Vagina (tissue), 2 donors: Measurements from ENCODE around the gene DENND1A. TPM values are rescaled to one million over a fixed set of nuclear protein-coding genes. Genes with fewer than 3 reads are reported as not detected.

ENCODE experiments used
- DNase-seq, 2 donors: peaks; one replicate each; pipeline ENCODE4 v3.0.0-alpha.2; 2017; ENCODE audit errors: extremely low spot score in 2 of 2
- H3K27ac ChIP-seq: fragments of 200-600 bp; sonication (generic); one replicate; pipeline ENCODE4 v1.5.1; 2019
- H3K27me3 ChIP-seq: fragments of 200-600 bp; sonication (generic); one replicate; pipeline ENCODE4 v1.5.1; 2019
- H3K36me3 ChIP-seq, 2 donors: fragments of 200-600 bp; sonication (generic); one replicate each; pipeline ENCODE4 v1.5.1; 2017 to 2019
- H3K4me1 ChIP-seq: fragments of 200-600 bp; sonication (generic); one replicate; pipeline ENCODE4 v1.5.1; 2019
- H3K4me3 ChIP-seq, 2 donors: fragments of 200-600 bp; sonication (generic); 1 replicate in 1 of 2; 2 replicates in 1 of 2; pipeline ENCODE4 v1.5.1; 2016 to 2019
- H3K9me3 ChIP-seq: fragments of 200-600 bp; sonication (generic); one replicate; pipeline ENCODE4 v1.5.1; 2019
- CTCF ChIP-seq, 3 experiments: fragments of 450-650 bp in 2 of 3; fragments of 200-600 bp in 1 of 3; sonication (generic) in 1 of 3; IDR thresholded peaks; one replicate each; pipeline ENCODE4 v1.5.1; 2017 to 2019; ENCODE audit warnings: antibody characterized with exemption in 3 of 3, mild to moderate bottlenecking in 2 of 3, moderate library complexity in 2 of 3
- POLR2A ChIP-seq, 2 donors: fragments of 450-650 bp; IDR thresholded peaks; one replicate each; pipeline ENCODE4 v1.6.1; 2017; ENCODE audit warnings: antibody characterized with exemption in 2 of 2, mild to moderate bottlenecking in 2 of 2, moderate library complexity in 2 of 2
- POLR2AphosphoS5 ChIP-seq, 2 donors: sonication (generic); formaldehyde crosslinking; IDR thresholded peaks; one replicate each; pipeline ENCODE4 v1.9.0; 2017; ENCODE audit warnings: antibody characterized with exemption in 2 of 2, mild to moderate bottlenecking in 2 of 2, low read depth in 1 of 2; ENCODE audit not compliant: insufficient read depth in 1 of 2
- intact Hi-C: fragments of 100-400 bp; cut with DNase I; formaldehyde crosslinking; loops from one replicate; pipeline ENCODE4 v1.15.1; 2023
- total RNA-seq: library from RNA; depleted of rRNA; stranded (reverse); fragments of >200 nt; gene quantifications from one replicate; pipeline ENCODE4 v1.2.3, GENCODE V29; 2016

The DENND1A gene
- total RNA-seq, 1 donor from 2014 or later = 20.4 TPM

- intact Hi-C loops = no loop called here
- peak in 1 of 2 donors; percentile 49 for DNase-seq
- no peak for TF ChIP-seq POLR2A (IDR thresholded peaks at IDR 0.05)
- TF ChIP-seq POLR2AphosphoS5 (IDR thresholded peaks at IDR 0.05; ENCODE audit: insufficient read depth in 1 of 2, low read depth in 1 of 2) = no peak
- H3K4me1 ChIP-seq = peaks cover 32% of the 10 kb centered on the region
- H3K36me3 ChIP-seq = no peaks in the 10 kb centered on the region
- no peaks in the 10 kb centered on the region for H3K27me3 ChIP-seq
- no peak overlapping the region for H3K4me3 ChIP-seq
- H3K27ac ChIP-seq = no peak overlapping the region
- H3K9me3 ChIP-seq = no peaks in the 10 kb centered on the region
These were observed 3.0 kb downstream of the DENND1A start for GRCh38 chr9:123926941-123927340.

- Histone ChIP-seq H3K36me3 (no peaks in the 10 kb centered on the region), H3K4me1 (peaks cover 32% of the 10 kb centered on the region), H3K9me3 (no peaks in the 10 kb centered on the region), H3K27me3 (no peaks in the 10 kb centered on the region), H3K27ac (no peak overlapping the region), H3K4me3 (no peak overlapping the region)
- DNase-seq = no peak
- TF ChIP-seq POLR2AphosphoS5 (IDR thresholded peaks at IDR 0.05; ENCODE audit: insufficient read depth in 1 of 2, low read depth in 1 of 2) (no peak), CTCF (IDR thresholded peaks at IDR 0.05) (no peak), POLR2A (IDR thresholded peaks at IDR 0.05) (no peak)
- intact Hi-C loops = no loop called here
These were observed 4.1 kb downstream of the DENND1A start for GRCh38 chr9:123925819-123926218.

GRCh38 chr9:123925161-123925560 lies 4.8 kb downstream of the DENND1A start:
- intact Hi-C loops = no loop called here
- Histone ChIP-seq H3K9me3 (no peaks in the 10 kb centered on the region), H3K27ac (no peak overlapping the region), H3K4me3 (no peak overlapping the region), H3K4me1 (peaks cover 28% of the 10 kb centered on the region), H3K27me3 (no peaks in the 10 kb centered on the region), H3K36me3 (no peaks in the 10 kb centered on the region)
- DNase-seq = no peak
- no peak for TF ChIP-seq CTCF (IDR thresholded peaks at IDR 0.05)
- TF ChIP-seq POLR2A (IDR thresholded peaks at IDR 0.05) = no peak
- no peak for TF ChIP-seq POLR2AphosphoS5 (IDR thresholded peaks at IDR 0.05; ENCODE audit: insufficient read depth in 1 of 2, low read depth in 1 of 2)

GRCh38 chr9:123924727-123925126 lies 5.2 kb downstream of the DENND1A start:
- no peak for TF ChIP-seq POLR2AphosphoS5 (IDR thresholded peaks at IDR 0.05; ENCODE audit: insufficient read depth in 1 of 2, low read depth in 1 of 2)
- no peak for TF ChIP-seq CTCF (IDR thresholded peaks at IDR 0.05)
- TF ChIP-seq POLR2A (IDR thresholded peaks at IDR 0.05) = no peak
- H3K4me3 ChIP-seq = no peak overlapping the region
- H3K9me3 ChIP-seq = no peaks in the 10 kb centered on the region
- no peak for DNase-seq
- H3K4me1 ChIP-seq = peaks cover 27% of the 10 kb centered on the region
- no peaks in the 10 kb centered on the region for H3K36me3 ChIP-seq
- H3K27me3 ChIP-seq = no peaks in the 10 kb centered on the region
- no peak overlapping the region for H3K27ac ChIP-seq
- intact Hi-C loops = no loop called here

- H3K4me1 ChIP-seq = peaks cover 21% of the 10 kb centered on the region
- no peak overlapping the region for H3K4me3 ChIP-seq
- TF ChIP-seq POLR2AphosphoS5 (IDR thresholded peaks at IDR 0.05; ENCODE audit: insufficient read depth in 1 of 2, low read depth in 1 of 2) (no peak), CTCF (IDR thresholded peaks at IDR 0.05) (no peak), POLR2A (IDR thresholded peaks at IDR 0.05) (no peak)
- no peaks in the 10 kb centered on the region for H3K9me3 ChIP-seq
- intact Hi-C loops = no loop called here
- no peak for DNase-seq
- no peaks in the 10 kb centered on the region for H3K36me3 ChIP-seq
- no peaks in the 10 kb centered on the region for H3K27me3 ChIP-seq
- no peak overlapping the region for H3K27ac ChIP-seq
These were observed 6.0 kb downstream of the DENND1A start for GRCh38 chr9:123923884-123924283.
